NCI-H2196 (cell line): ENCODE measurements around the gene APOB.

Source experiments
- DNase-seq: peaks from one replicate; lab custom pipeline; 2025; ENCODE audit not compliant: unreplicated experiment; lab: John Stamatoyannopoulos, UW

Gene APOB, protein sequence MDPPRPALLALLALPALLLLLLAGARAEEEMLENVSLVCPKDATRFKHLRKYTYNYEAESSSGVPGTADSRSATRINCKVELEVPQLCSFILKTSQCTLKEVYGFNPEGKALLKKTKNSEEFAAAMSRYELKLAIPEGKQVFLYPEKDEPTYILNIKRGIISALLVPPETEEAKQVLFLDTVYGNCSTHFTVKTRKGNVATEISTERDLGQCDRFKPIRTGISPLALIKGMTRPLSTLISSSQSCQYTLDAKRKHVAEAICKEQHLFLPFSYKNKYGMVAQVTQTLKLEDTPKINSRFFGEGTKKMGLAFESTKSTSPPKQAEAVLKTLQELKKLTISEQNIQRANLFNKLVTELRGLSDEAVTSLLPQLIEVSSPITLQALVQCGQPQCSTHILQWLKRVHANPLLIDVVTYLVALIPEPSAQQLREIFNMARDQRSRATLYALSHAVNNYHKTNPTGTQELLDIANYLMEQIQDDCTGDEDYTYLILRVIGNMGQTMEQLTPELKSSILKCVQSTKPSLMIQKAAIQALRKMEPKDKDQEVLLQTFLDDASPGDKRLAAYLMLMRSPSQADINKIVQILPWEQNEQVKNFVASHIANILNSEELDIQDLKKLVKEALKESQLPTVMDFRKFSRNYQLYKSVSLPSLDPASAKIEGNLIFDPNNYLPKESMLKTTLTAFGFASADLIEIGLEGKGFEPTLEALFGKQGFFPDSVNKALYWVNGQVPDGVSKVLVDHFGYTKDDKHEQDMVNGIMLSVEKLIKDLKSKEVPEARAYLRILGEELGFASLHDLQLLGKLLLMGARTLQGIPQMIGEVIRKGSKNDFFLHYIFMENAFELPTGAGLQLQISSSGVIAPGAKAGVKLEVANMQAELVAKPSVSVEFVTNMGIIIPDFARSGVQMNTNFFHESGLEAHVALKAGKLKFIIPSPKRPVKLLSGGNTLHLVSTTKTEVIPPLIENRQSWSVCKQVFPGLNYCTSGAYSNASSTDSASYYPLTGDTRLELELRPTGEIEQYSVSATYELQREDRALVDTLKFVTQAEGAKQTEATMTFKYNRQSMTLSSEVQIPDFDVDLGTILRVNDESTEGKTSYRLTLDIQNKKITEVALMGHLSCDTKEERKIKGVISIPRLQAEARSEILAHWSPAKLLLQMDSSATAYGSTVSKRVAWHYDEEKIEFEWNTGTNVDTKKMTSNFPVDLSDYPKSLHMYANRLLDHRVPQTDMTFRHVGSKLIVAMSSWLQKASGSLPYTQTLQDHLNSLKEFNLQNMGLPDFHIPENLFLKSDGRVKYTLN (N-terminal part only)

DNA sequence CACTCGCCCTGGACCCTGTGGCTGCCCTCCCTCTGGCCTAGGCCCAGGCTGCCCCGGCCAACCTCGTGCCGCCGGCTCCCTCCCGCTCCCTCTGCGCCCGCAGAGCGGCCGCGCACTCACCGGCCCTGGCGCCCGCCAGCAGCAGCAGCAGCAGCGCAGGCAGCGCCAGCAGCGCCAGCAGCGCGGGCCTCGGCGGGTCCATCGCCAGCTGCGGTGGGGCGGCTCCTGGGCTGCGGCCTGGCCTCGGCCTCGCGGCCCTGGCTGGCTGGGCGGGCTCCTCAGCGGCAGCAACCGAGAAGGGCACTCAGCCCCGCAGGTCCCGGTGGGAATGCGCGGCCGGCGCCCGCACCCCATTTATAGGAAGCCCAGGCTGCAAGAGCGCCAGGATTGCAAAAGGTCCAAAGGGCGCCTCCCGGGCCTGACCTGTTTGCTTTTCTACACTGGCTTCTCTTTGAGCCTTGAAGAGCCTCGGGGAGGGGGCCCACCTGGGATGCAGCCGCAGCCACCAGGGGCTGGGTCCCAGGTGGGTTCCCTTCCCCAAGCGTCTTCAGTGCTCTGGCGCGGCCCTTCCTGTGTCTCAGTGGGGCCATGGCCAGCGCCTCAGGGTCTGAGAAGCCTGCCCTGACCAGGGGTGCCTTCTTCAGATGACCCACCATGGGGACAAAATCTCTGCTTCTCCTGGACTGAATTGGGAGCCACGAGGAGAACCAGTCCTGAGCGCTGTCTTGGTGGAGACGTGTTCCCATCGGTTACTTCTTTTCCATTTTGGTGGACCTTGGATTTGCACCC, at the start of gene APOB:
Gene APOB, minus strand, starts transcription at position 330 of the 789 bp plus-strand sequence. Its CDS starts 128 bp downstream, at position 202.
- DNase-seq = no peak

DNA sequence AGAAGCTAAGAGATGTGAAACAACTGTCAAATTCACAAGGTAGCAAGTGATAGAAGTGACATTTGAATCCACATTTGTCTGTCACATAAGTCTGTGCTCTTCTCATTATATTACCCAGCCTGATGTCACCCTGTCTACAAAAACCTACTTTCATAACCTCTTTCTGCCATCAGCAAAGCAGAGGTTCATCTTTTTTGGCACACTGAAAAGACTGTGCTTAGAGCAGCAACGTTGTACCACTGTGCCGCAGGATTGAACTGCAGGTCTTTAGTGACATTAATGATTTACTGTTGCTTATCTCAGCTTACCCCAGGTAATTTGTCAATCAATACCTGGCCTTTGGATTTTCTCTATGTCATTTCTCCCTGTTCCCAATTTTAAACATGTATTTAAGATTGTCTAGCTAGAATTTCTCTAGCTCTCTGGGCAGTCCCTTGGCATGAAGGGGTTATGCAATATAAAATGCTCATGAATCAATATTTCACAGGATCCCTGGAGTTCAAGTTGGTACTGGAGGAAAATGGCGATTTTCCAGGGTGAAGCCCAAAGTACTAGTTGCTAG, 48.5 kb upstream of the APOB start:
- no peak for DNase-seq

DNA sequence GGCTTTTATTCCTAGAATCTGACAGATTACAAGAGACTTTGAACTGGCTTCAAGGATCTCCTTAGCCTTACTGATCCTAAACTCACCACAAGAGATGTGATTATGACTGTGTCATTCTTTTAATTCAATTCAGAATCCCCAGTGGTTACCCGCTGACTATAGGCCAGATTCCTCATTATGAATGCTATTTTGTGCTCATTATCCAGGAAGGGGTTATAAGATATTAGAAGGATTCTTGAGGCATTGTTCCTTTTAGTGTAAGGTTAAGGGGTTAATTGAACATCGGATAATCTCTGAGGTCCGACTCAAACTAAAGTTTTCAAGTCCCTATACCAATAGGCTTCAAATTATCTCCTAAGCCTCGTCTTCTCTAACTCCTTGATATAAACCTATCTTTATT, 40.5 kb upstream of the APOB start:
- DNase-seq = no peak

DNA sequence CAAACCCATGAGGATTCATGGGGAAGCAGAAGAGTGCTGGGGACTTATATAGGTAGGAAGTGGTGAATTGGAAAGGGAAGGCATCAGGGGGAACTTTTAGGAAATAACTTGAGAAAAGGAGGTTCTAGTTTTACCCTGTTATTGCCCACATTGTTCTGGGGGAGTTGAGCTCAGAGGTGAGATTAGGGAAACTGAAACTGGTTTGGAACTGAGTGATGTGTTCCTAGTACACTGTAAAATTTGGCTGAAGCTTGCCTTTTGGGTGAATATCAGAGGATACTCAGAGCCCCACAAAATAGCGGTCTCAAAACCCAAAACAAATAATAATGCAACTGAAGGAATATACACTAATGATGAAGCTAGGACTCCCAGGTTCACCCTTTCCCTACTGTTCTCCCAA, 39.6 kb upstream of the APOB start:
- no peak for DNase-seq

DNA sequence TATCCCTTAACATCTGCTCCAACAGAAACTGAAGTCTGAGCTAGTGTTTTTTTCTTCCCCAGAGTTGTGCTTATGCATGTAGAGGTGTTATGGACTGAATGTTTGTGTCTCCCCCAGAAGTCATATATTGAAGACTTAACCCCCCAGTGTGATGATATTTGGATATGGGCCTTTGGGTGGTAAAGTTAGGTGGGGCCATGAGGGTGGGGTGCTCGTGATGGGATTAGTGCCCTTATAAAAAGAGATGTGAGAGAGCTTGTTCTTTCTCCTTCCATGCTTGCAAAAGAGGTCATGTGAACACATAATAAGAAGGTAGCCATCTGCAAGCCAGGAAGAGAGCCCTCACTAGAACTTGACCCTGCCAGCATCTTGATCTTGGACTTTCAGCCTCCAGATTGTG, 34.4 kb upstream of the APOB start:
- no peak for DNase-seq

DNA sequence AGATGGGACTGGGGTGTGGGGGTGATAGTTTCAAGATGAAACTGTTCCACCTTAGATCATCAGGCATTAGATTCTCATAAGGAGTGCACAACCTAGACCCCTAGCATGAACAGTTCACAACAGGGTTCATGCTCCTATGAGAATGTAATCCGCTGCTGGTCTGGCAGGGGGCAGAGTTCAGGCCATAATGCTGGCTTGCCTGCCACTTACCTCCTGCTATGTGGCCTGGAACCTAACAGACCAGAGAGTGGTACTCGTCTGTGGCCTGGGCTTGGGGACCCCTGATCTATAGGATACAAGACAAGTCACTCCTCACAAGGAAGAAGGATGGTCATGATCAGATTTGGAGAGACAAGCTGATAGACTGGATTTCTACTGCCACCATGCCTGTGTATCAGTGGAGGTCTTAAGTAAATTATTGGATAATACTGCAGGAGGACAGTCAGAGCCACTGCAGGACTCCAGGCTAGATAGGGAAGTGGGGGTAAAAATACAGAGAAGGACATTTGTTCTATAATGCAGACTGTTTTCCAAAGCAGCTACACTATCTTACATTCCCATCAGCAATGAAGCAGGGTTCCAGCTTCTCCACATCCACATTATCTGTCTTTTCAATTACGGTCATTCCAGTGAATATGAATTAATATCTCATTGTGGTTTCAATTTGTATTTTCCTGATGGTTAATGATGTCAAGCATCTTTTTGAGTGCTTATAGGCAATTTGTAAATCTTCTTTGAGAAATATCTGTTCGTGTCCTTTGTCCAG, 28.8 kb upstream of the APOB start:
- no peak for DNase-seq

DNA sequence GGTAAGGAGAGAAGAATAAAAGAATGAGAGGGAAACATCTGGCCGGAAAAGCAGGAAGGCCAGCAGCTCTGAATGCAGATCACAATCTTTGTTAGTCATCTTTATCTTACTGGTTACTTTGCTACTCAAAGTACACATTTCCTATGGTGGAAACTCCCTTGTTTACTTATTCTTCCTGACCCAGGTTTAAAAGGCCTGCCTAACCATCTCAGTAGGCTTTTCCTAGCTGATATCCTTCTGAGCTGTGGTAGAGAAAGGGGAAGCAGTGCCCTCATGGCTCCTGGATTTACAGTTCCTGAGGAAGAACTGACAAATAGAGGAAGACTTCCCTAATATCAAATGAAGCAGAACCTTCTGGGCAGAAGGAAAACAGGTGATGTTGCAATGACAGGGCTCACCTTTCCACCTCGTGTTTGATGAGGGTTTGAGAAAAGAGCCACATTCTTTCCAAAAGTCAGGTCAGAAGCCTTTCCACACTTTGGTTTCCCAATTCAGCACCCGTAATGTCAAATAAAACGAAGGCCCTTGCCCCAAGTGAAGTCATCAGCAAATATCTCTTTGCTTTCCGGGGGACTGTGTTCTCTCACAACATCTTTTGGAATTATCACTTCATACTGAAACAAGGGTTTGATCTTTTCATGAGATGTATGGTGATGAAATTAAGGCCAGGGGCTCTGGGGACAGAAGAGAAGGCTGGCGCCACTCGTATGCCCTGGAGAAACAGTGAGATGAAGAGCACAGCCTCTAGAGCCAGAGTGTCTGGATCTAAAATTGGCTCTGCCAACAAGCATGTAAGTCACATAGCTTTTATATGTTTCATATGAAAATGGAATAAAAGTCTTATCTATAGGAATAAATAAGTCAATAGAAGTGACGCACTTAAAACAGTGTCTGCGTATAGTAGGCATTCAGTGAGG, 26.7 kb upstream of the APOB start:
- DNase-seq = no peak

DNA sequence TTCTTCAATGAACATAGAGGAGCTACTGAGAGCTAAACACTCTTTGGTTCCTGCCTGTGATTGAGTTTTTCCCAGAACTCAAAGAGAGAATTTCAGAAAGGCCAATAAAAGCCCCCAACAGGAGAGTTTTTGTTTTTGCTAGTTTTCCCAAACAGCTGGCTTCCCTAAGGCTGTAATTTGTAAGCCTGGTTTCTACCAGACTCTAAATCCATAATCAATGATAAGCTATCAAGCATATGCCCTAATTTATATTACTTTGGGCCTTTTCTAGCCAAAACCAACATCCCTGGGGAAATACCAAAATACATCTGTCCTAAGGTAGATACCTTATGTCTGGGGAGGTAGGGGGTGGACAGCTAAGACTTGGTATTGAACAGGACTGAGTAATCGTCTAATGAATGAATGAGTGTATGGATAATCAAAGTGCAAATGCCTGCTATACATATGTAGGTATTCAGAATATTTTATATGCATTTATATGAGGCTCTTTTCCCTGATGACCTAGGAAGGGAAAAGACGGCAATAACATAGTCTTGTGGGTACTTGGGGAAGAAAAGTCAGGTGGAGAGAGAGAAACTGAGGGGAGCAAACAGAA, 26.0 kb upstream of the APOB start:
- DNase-seq = no peak

DNA sequence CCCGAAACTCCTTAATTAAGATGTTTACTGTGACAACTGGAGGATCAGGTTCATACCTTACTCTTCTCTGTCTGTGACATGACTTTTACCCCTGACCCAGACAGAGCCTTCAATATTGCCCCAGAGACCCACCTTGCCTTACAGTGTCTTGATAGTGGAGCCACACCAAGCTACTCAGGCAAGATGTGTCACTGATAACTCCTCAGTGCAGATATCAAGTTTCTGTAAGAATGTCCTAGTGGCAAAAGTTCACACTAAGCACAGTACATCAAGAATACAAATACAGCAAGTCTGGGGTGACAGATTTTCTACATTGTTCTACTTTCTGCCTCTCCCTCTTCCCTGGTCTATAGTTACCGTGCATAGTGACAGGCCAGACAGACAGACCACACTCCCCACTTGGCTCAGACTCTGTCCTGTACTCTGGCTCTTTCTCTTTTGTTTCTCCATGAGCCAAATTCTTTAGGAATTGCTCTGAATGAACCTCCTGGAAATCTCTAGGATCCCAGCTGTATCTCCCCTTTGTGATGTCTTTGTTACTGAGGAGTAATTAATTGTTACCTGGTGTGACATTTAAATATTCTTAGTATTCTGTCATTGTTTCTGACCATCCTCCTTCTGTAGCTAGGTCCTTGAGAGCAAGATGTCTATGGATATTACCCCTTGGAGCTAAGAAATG, 24.1 kb upstream of the APOB start:
- no peak for DNase-seq

DNA sequence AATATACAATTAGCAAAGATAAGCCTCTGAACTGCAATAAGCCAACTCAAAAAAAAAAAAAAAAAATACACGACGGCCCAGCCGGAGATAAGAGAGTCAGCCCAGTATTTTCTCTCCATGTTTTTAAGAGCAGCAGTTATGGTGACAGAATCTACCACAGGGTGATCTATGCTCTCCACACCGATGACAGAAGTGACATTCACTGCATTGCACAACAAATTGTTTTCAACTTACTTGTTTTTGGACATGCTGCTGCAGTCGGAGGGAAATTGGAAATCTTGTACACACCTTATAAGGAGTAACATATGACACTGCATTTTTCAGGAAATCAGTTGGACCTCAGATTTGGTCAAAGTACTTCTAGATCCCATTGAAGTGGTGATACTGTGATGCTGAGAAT, 23.3 kb upstream of the APOB start:
- no peak for DNase-seq

DNA sequence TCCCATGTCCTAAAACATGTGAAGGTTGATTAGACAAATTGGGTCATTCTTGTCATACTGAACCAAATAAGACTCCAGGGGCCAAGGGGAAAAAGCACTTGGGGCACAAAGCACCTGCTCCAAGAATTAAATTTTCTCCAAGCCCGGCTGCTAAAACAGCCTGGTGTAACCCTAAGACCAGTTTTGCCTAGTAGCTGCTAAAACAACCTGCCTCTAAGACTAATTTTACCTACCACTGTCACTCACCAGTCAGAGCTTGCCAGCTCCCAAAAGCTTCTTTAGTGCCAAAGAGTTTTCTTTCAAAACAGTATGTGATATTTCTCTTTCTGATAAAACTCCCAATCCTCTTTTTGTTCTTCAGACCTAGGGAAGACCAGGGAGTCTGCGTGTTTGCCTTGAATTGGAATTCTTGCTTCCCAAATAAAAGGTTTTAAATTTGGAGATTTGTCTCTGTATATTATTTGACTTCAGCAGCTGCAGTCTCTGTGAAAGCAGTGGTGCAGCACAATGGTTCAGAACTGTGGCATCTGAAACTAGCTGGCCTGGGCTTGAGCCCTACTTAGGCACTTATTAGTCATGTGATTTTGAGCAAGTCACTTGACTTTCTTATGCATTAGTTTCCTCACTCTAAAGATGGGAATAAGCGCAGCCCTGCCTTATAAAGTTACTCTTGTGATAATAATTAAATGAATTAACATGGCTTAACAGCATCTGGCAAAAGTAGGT, 16.2 kb upstream of the APOB start:
- no peak for DNase-seq

DNA sequence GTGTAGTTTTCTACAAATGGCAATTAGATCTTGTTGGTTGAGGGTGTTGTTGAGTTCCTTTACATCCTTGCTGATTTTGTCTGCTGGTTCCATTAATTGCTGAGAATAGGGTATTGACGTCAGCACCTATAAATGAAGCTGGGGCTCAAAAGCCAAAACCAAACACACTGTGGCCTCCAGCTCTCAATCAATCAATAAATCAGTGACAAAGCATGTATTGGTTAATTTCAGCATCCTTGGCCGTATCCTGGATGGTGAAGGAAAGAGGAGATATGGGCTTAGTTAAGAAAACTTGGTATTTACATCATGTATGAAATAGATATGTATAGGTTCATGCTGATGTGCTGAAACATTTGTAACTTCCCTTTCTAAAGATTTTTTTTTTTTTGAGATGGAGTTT, 13.2 kb upstream of the APOB start:
- no peak for DNase-seq

DNA sequence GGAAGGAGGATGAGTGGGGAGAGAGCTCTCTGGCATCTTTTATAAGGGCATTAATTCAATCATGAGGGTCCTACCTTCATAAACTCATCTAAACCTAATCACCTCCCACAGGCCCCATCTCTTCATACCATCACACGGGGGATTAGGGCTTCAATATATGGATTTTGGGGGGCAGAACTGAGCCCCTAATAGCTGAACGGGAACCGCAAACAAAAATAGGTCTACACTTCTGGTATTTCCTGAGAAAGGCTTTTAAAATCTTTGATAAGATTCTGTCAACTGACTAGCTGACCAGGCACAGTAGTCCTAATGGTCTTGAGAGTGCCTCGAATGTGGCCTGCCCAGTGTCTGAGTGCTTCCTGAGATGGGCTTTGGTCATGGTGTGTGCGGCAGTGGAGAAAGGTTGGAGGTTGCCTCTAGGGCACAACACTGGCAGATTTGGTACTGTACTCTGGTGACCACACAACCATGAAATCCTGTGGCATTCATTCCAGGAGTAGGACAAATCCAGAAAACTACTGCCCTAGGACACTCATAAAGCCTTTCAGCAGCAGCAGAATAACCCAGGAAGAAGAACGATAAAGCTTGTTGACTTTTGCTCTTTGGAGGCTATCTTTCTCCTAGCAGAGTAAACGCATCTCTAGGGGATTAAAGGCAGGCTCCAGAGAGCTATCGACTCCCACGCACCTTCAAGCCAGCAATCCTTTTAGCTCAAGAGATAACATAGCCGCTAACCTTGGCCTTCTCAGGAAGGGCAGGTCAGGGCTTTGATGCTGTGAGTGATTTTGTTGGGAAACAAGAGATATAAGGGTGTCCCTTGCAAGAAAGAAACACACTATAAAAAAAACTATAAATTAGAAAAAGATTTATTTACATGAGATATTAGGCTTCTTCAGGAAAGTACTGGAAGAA, 12.3 kb upstream of the APOB start:
- no peak for DNase-seq

DNA sequence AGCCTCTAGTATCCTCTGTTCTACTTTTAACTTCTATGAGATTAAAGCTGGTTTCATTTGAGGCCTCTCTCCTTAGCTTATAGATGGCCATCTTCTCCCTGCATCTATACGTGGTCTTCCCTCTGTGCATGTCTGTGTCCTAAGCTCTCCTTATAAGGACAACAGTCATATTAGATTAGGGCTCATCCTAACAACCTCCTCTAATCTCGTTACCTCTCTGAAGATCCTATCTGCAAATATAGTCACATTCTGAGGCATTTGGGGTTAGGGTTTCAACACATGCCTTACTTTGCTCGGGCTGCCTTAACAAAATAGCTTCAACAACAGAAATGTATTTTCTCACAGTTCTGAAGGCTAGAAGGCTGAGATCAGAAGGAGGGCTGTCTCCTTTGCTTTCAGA, 11.6 kb upstream of the APOB start:
- DNase-seq = no peak

DNA sequence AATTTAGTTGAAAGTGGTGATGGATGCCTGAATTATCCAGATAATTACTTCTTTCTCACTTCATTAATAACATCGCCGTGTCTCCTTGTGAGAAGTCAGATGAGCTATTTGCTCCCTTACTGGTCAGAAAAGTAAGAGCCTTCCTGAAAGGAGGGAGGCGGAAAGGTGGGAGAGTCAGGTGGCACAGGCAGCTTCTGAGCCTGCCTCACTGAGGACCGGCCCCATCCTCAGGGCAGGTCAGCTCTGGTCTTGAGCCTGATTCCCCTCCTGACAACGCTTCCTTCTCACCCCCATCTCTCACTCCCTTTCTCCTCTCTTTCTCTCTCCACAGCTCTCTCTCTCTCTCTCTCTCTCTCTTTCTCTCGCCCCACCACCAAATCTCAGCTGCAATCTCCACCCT, 10.1 kb upstream of the APOB start:
- no peak for DNase-seq

DNA sequence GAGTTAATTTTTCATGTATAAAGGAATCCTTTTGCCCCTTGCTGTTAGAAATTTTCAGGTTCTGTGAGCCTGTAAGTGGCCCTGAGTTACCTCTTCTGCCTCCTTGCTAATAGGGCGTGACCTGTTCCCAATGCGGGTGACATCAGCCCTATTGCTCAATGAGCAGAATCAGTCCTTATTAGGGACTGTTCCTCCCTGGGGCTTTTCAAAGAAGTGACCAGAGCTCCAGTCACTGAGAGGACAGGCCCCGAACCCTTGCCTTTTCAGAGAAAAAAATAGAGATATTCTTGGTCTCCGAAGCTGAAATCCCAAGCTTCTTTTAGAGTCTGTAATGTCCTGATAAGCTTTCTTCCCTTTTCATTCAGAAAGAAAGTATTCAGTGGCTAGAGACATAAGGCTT, 8.2 kb upstream of the APOB start:
- DNase-seq = no peak
